ENCODE data around the gene DNAH5.

- TF ChIP-seq POLR2A (IDR thresholded peaks at IDR 0.05; ENCODE audit: low read length) (no peak), GATA1 (IDR thresholded peaks at IDR 0.05; ENCODE audit: low read depth, low read length) (no peak)
These were observed 45.3 kb upstream of the DNAH5 start for GRCh38 chr5:13989832-13990231.

Measured in erythroblast (primary cell).